Fibroblast of peridontal ligament (primary cell): ENCODE measurements around the gene ZNF169.
"Not testable (repeated sequence)": the region's sequence is repeated elsewhere in the genome, so short reads cannot be mapped to it uniquely, and the experiment has no call there.

Source experiments
- DNase-seq: peaks from one replicate; pipeline ENCODE4 v3.0.0-alpha.2; 2010; ENCODE audit errors: extremely low read depth

The ZNF169 gene

GRCh38 chr9:94286116-94286515 is 27.0 kb downstream of the ZNF169 start:
- DNase-seq, result no peak

- no peak for DNase-seq
Observed at GRCh38 chr9:94287877-94288513, 28.9 kb downstream of the ZNF169 start.

GRCh38 chr9:94289691-94290090 is 30.6 kb downstream of the ZNF169 start:
- peak; percentile 59 for DNase-seq

GRCh38 chr9:94298949-94299599 is 40.0 kb downstream of the ZNF169 start:
- DNase-seq, result no peak

GRCh38 chr9:94300470-94301301 is 41.6 kb downstream of the ZNF169 start:
- no peak for DNase-seq

- DNase-seq, result no peak
Observed at GRCh38 chr9:94301583-94301982, 42.5 kb downstream of the ZNF169 start.

- DNase-seq, result no peak
Observed at GRCh38 chr9:94302426-94302825, 43.3 kb downstream of the ZNF169 start.

GRCh38 chr9:94303321-94303720 is 44.2 kb downstream of the ZNF169 start:
- DNase-seq, result no peak

- DNase-seq, result not testable (repeated sequence)
Observed at GRCh38 chr9:94315034-94315984, 56.2 kb downstream of the ZNF169 start.

GRCh38 chr9:94316236-94316635 is 57.1 kb downstream of the ZNF169 start:
- DNase-seq, result not testable (repeated sequence)

GRCh38 chr9:94317949-94318657 is 59.0 kb downstream of the ZNF169 start:
- DNase-seq, result not testable (repeated sequence)

GRCh38 chr9:94322342-94322940 is 63.3 kb downstream of the ZNF169 start:
- DNase-seq, result not testable (repeated sequence)

- not testable (repeated sequence) for DNase-seq
Observed at GRCh38 chr9:94323153-94323798, 64.2 kb downstream of the ZNF169 start.

- not testable (repeated sequence) for DNase-seq
Observed at GRCh38 chr9:94325583-94325982, 66.5 kb downstream of the ZNF169 start.

GRCh38 chr9:94328544-94328943 is 69.4 kb downstream of the ZNF169 start, which contains the start of gene NUTM2F:
TSS of gene NUTM2F (minus strand) at chr9:94328644. CDS start at chr9:94328623, 21 bp downstream.
- not testable (repeated sequence) for DNase-seq

GRCh38 chr9:94336445-94336844 is 77.3 kb downstream of the ZNF169 start:
- not testable (repeated sequence) for DNase-seq

- DNase-seq, result not testable (repeated sequence)
Observed at GRCh38 chr9:94338723-94339122, 79.6 kb downstream of the ZNF169 start.

- DNase-seq, result not testable (repeated sequence)
Observed at GRCh38 chr9:94339657-94340056, 80.6 kb downstream of the ZNF169 start.

- not testable (repeated sequence) for DNase-seq
Observed at GRCh38 chr9:94340750-94341149, 81.7 kb downstream of the ZNF169 start.

- not testable (repeated sequence) for DNase-seq
Observed at GRCh38 chr9:94341703-94342102, 82.6 kb downstream of the ZNF169 start.
